HepG2 (cell line): ENCODE results near the gene TNFSF12. TPM values are rescaled to one million over a fixed set of nuclear protein-coding genes. Genes with fewer than 3 reads are reported as not detected.

Experiments
- ATAC-seq: fragments of 200-7000 bp; cut with Tn5 transposase; 3 replicates; pipeline ENCODE4 v1.9.1; 2020; ENCODE audit warnings: mild to moderate bottlenecking, moderate library complexity
- BruUV-seq: library from RNA; stranded (reverse); fragments of 400-500 nt; replicated peaks from 2 replicates; lab custom pipeline; 2021; lab: Mats Ljungman, UMichigan
- CTCF ChIA-PET: fragments of 300-600 bp; formaldehyde crosslinking; extraction: SDS; loops from one replicate; lab custom pipeline; 2021; ENCODE audit warnings: low total read pairs, inconsistent platforms, low intra/inter-chr PET ratio; lab: Yijun Ruan, JAX
- POLR2A ChIA-PET: fragments of 350-600 bp; sonication (Branson Sonifier 250); formaldehyde crosslinking; loops from one replicate; lab custom pipeline; 2020; ENCODE audit warnings: antibody characterized with exemption, inconsistent platforms; lab: Yijun Ruan, JAX
- DNase-seq: peaks from one replicate; pipeline ENCODE4 v3.0.0-alpha.2; 2015; ENCODE audit warnings: low spot score
- FAIRE-seq: peaks from 3 replicates; lab custom pipeline; 2011; peaks lifted over from hg19 to GRCh38; lab: Jason Lieb, UNC
- H2AFZ ChIP-seq: one replicate; pipeline ENCODE4 v1.6.1; 2011; ENCODE audit warnings: low read length, inconsistent platforms
- H3K27ac ChIP-seq: fragments of 300-600 bp; 3 replicates; pipeline ENCODE4 v1.8.0; 2011; ENCODE audit warnings: mixed run types, mild to moderate bottlenecking, mixed read lengths, low read length, inconsistent platforms; ENCODE audit not compliant: insufficient read depth; ENCODE audit errors: extremely low read length
- H3K27me3 ChIP-seq, 2 experiments: fragments of 200-600 bp in 1 of 2; 2 replicates in 1 of 2; 3 replicates in 1 of 2; pipeline versions ENCODE4 v1.6.0 to v1.8.0; 2011; ENCODE audit warnings: low read length in 2 of 2, mild to moderate bottlenecking in 2 of 2, moderate library complexity in 2 of 2, inconsistent platforms in 1 of 2; ENCODE audit not compliant: insufficient read depth in 2 of 2, control insufficient read depth in 1 of 2
- H3K36me3 ChIP-seq, 2 experiments: fragments of 200-600 bp in 1 of 2; replicated peaks in 1 of 2; 2 replicates in 1 of 2; 3 replicates in 1 of 2; pipeline versions ENCODE4 v1.5.1 to v1.8.0; 2011; ENCODE audit warnings: low read length in 2 of 2, inconsistent platforms in 1 of 2; ENCODE audit not compliant: insufficient read depth in 2 of 2, control insufficient read depth in 1 of 2
- H3K4me1 ChIP-seq: 2 replicates; pipeline ENCODE4 v1.5.1; 2012; ENCODE audit warnings: low read length, inconsistent platforms; ENCODE audit not compliant: insufficient read depth
- H3K4me2 ChIP-seq: 2 replicates; pipeline ENCODE4 v1.6.0; 2011; ENCODE audit warnings: low read depth, low read length, inconsistent platforms
- H3K4me3 ChIP-seq, 3 experiments: fragments of 200-600 bp in 1 of 3; sonication (generic), shearing (Covaris generic) in 1 of 3; replicated peaks in 1 of 3; 2 replicates each; pipeline ENCODE4 v1.5.1; 2011 to 2016; ENCODE audit warnings: low read length in 3 of 3, inconsistent platforms in 2 of 3, low read depth in 2 of 3, mild to moderate bottlenecking in 2 of 3, control low read depth in 1 of 3, mixed read lengths in 1 of 3; ENCODE audit not compliant: insufficient read depth in 1 of 3
- H3K79me2 ChIP-seq: one replicate; pipeline ENCODE4 v1.6.1; 2011; ENCODE audit warnings: low read length, inconsistent platforms; ENCODE audit not compliant: insufficient read depth
- H3K9ac ChIP-seq: 2 replicates; pipeline ENCODE4 v1.6.0; 2011; ENCODE audit warnings: mild to moderate bottlenecking, low read depth, low read length, inconsistent platforms; ENCODE audit not compliant: insufficient read depth
- H3K9me3 ChIP-seq: 2 replicates; pipeline ENCODE4 v1.5.1; 2012; ENCODE audit warnings: mild to moderate bottlenecking, low read length
- H4K20me1 ChIP-seq: 2 replicates; pipeline ENCODE4 v1.6.0; 2011; ENCODE audit warnings: inconsistent platforms, mild to moderate bottlenecking, low read length, moderate library complexity; ENCODE audit not compliant: insufficient read depth
- KMT2A ChIP-seq: sonication (generic); formaldehyde crosslinking; IDR thresholded peaks from 2 replicates; pipeline ENCODE4 v1.4.0; 2020; ENCODE audit warnings: missing genetic modification reagents
- MIER2 ChIP-seq: IDR thresholded peaks from 2 replicates; pipeline ENCODE4 v1.6.1; 2016; ENCODE audit warnings: missing biosample characterization, missing genetic modification reagents
- SMC3 ChIP-seq: IDR thresholded peaks from 2 replicates; pipeline ENCODE4 v1.6.1; 2011; ENCODE audit warnings: low read length, improper control_type of control experiment
- SP5 ChIP-seq: IDR thresholded peaks from 2 replicates; pipeline ENCODE4 v1.6.1; 2016; ENCODE audit warnings: low read depth, borderline replicate concordance
- STAG1 ChIP-seq: sonication (generic); formaldehyde crosslinking; IDR thresholded peaks from 2 replicates; pipeline ENCODE4 v1.4.0; 2020; ENCODE audit warnings: missing genetic modification reagents
- SUZ12 ChIP-seq: fragments of 150-350 bp; IDR thresholded peaks from 2 replicates; pipeline ENCODE4 v1.6.1; 2014; ENCODE audit warnings: low read depth, low read length
- YY1 ChIP-seq: IDR thresholded peaks from 2 replicates; pipeline ENCODE4 v1.6.1; 2011; ENCODE audit warnings: low read length, low read depth, moderate library complexity, mild to moderate bottlenecking; ENCODE audit not compliant: insufficient read depth, insufficient replicate concordance
- ZFX ChIP-seq: sonication (generic); formaldehyde crosslinking; IDR thresholded peaks from 2 replicates; pipeline ENCODE4 v1.4.0; 2020; ENCODE audit warnings: mild to moderate bottlenecking, low read depth, missing genetic modification reagents, moderate library complexity
- ZNF605 ChIP-seq: sonication (generic); formaldehyde crosslinking; IDR thresholded peaks from 2 replicates; pipeline ENCODE4 v1.8.0; 2022; ENCODE audit warnings: mild to moderate bottlenecking, missing genetic modification reagents
- ZNF720 ChIP-seq: sonication (generic); formaldehyde crosslinking; IDR thresholded peaks from 2 replicates; pipeline ENCODE4 v1.4.0; 2020; ENCODE audit warnings: missing genetic modification reagents
- WGBS: methylation state at CpG from one replicate; pipeline ENCODE4 v1.1.6; 2017; ENCODE audit warnings: low lambda C conversion rate; 5-methylcytosine and 5-hydroxymethylcytosine counted together
- in situ Hi-C: cut with HindIII; loops from 2 replicates; pipeline ENCODE4 v1.10.0; 2017; ENCODE audit warnings: low pct_unique_long_range_greater_than_20kb; ENCODE audit not compliant: extremely low pct_ligation_motif_present
- intact Hi-C: fragments of 100-400 bp; cut with micrococcal nuclease; formaldehyde crosslinking; loops from one replicate; pipeline ENCODE4 v1.10.0; 2022; ENCODE audit not compliant: unreplicated experiment
- polyA plus RNA-seq, 8 experiments: library from polyadenylated mRNA; depleted of rRNA in 3 of 8; stranded (reverse) in 7 of 8; unstranded in 1 of 8; fragments of >200 nt; fragmentation: Illumina TruSeq in 4 of 8; extraction: Trizol in 4 of 8; gene quantifications; 2 replicates each; pipeline versions ENCODE4 v1.2.1 to v1.2.3, GENCODE V29; 2011 to 2016; ENCODE audit warnings: low read depth in 4 of 8, missing spikeins in 1 of 8, mixed read lengths in 1 of 8; ENCODE audit not compliant: insufficient read depth in 1 of 8
- total RNA-seq, 5 experiments: library from RNA; depleted of rRNA; stranded (reverse); fragments of >200 nt; fragmentation: Illumina TruSeq; extraction: Trizol; gene quantifications; 2 replicates each; pipeline ENCODE4 v1.2.3, GENCODE V29; 2016; ENCODE audit warnings: low read depth in 1 of 5
- TF ChIP-seq, protein P1 (sequence below): sonication (generic); formaldehyde crosslinking; IDR thresholded peaks from 2 replicates; pipeline ENCODE4 v1.9.0; 2022; ENCODE audit warnings: low read depth, missing genetic modification reagents
- TF ChIP-seq, protein P2 (sequence below): sonication (generic); formaldehyde crosslinking; IDR thresholded peaks from 2 replicates; pipeline ENCODE4 v1.5.0; 2020; ENCODE audit warnings: mild to moderate bottlenecking, missing genetic modification reagents, moderate library complexity

TNFSF12 gene
- total and polyA plus RNA-seq, 2 of the 13 experiments (the other 11 are each of a cell fraction or from before 2014, with no cell fraction given) = 0.93 to 7.2 TPM

DNA sequence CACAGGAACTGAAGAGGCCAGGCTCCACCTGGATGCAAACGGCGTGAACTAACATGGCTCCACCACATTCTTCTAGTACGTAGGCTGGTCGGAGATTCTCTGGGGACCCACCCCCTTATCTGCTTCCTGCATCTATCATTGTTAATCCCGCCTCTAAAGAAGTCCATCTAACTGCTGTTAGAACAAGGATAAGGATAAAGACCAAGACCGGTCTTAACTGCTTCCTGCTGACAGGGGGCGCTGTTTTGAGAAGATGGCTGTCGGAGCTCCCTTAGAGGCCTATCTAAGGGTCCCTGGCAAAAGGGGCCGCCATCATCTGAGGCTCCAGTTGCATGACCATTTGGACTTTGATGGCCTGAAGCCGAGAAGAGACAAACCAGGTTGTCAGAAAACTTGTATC, 25.8 kb upstream of the TNFSF12 start:
- FAIRE-seq (no peak), ATAC-seq (peak; percentile 70), DNase-seq (peak; percentile 43)
- Histone ChIP-seq H4K20me1 (no peaks in the 10 kb centered on the region), H3K79me2 (no peaks in the 10 kb centered on the region), H3K9ac (no peak overlapping the region), H3K4me2 (no peak overlapping the region), H3K9me3 (no peaks in the 10 kb centered on the region), H3K27ac (no peak overlapping the region), H3K36me3 (no peaks in the 10 kb centered on the region), H3K4me3 (no peak overlapping the region), H3K27me3 (peaks cover 0 to 1% of the 10 kb centered on the region in 2 experiments; a peak in 1 of 5 replicates), H2AFZ (no peak overlapping the region), H3K4me1 (no peaks in the 10 kb centered on the region)
- ChIA-PET POLR2A (interaction anchor here (1.0 kb wide), 1 partner anchor 38 kb away, joined by 4 read pairs; no protein-coding TSS in a partner anchor), CTCF (interaction anchor here (1.0 to 3.5 kb wide), 2 partner anchors 8 to 37 kb away, joined by 4 to 27 read pairs; partner anchors contain the start of gene SENP3)
- TF ChIP-seq, protein P1, sequence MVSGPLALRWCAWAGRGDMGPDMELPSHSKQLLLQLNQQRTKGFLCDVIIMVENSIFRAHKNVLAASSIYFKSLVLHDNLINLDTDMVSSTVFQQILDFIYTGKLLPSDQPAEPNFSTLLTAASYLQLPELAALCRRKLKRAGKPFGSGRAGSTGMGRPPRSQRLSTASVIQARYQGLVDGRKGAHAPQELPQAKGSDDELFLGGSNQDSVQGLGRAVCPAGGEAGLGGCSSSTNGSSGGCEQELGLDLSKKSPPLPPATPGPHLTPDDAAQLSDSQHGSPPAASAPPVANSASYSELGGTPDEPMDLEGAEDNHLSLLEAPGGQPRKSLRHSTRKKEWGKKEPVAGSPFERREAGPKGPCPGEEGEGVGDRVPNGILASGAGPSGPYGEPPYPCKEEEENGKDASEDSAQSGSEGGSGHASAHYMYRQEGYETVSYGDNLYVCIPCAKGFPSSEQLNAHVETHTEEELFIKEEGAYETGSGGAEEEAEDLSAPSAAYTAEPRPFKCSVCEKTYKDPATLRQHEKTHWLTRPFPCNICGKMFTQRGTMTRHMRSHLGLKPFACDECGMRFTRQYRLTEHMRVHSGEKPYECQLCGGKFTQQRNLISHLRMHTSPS (CRISPR knock-in tag) = no peak
- TF ChIP-seq KMT2A (CRISPR knock-in tag) = no peak
- TF ChIP-seq ZNF605 (CRISPR knock-in tag) = no peak
- TF ChIP-seq MIER2 = no peak
- TF ChIP-seq SUZ12 = no peak
- peak; percentile 68; the same call in 1 of the 2 replicates for TF ChIP-seq SMC3
- no peak for TF ChIP-seq ZNF720 (CRISPR knock-in tag)
- peak; percentile 47 for TF ChIP-seq STAG1 (CRISPR knock-in tag)
- TF ChIP-seq, protein P2, sequence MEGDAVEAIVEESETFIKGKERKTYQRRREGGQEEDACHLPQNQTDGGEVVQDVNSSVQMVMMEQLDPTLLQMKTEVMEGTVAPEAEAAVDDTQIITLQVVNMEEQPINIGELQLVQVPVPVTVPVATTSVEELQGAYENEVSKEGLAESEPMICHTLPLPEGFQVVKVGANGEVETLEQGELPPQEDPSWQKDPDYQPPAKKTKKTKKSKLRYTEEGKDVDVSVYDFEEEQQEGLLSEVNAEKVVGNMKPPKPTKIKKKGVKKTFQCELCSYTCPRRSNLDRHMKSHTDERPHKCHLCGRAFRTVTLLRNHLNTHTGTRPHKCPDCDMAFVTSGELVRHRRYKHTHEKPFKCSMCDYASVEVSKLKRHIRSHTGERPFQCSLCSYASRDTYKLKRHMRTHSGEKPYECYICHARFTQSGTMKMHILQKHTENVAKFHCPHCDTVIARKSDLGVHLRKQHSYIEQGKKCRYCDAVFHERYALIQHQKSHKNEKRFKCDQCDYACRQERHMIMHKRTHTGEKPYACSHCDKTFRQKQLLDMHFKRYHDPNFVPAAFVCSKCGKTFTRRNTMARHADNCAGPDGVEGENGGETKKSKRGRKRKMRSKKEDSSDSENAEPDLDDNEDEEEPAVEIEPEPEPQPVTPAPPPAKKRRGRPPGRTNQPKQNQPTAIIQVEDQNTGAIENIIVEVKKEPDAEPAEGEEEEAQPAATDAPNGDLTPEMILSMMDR (CRISPR knock-in tag) = peak; percentile 62
- no peak for TF ChIP-seq SP5 (CRISPR knock-in tag)
- peak; percentile 21 for TF ChIP-seq YY1
- TF ChIP-seq ZFX (CRISPR knock-in tag) = 0 out of 2 replicates have a peak, but pooled peaks have one; percentile 23
- no TSS peak for BruUV-seq
- in situ Hi-C loops = no loop called here
- intact Hi-C loops = loop anchor here (2.0 kb wide), 1 partner anchor 38 kb away; the partner anchor contains the start of gene SENP3
- 35% methylated on average over 10 of the region's 10 CpGs for WGBS
